ENCODE data around the gene CPA1. TPM values are rescaled to one million over a fixed set of nuclear protein-coding genes. Genes with fewer than 3 reads are reported as not detected.
A peak's percentile ranks its signal among the peaks of the same experiment; 100 is the strongest.

CPA1 gene
- total RNA-seq, 1 experiment from 2014 or later, result 0.23 TPM

DNA sequence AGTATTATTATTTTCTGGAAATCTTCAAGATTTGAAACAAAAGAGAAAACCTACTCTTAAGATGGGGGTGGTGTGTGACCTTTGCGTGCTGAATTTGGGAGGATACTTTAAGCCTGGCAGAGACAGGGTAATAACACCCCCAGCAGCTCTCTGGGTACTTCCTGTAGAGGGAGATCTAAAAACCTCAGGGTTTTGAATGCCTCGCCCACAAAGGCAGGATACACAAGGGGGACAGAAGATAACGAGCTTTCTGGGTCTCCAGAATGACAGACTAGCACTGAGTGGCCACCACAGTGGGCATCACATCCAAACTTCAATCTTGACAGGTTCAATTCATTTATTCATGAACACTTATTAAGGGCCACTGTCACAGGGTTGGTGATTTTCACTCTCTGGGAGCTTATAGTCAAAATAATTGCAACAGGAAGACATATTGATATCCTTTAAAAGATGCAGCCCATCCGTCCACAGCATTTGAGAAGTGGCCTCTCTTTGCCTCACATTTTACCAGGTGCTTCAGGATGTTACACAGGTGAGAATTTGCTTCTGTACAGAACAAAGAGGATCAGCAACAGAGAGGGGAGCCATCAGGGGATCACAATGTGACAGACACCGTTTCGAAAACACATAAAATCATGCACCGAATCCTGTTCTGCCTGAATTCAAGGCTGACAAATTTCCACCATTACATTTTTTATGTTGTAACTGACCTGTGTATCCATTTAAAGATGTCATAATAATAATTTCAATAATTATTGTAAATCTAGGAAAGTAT lies 14.3 kb downstream of the CPA1 start:
- DNase-seq (ENCODE audit: low read depth), result no peak

DNA sequence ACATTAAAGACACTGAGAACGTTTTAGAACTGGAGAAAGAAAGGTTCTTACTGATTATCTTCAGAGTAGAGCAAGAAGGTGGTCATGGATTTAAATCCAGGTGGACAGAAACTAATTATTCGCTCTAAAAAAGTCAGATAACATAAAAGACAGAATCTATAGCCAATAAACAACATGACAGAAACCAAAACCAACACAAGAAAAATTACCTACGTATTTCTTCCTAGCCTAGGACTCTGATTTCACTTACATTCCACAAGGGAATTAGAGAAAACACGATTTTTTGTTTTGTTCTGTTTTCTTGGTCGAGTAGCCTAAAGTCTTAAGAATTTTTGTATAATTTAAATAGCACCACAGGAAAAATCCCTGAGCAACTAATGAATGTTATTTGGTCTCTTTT lies 15.1 kb downstream of the CPA1 start:
- DNase-seq (ENCODE audit: low read depth), result no peak

DNA sequence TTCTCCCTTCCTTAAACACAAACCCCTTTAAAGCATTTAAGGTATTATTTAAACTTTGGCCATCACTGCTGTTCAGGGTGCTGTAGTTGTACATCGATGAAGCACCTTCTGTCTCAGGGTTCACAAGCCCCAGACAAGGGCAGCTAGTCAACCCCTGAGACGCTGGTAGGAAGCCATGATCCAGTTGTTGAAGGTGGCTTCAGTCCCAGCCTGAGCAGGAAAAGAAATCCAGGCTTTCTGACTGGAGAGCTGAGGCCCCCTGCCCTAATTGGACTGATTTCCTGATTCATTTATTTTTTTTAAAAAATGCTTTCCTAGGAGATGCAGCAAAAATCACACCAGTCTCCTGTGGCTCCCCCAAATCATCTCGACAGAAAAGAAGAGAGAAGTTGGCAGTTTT lies 15.8 kb downstream of the CPA1 start:
- DNase-seq (ENCODE audit: low read depth), result no peak

DNA sequence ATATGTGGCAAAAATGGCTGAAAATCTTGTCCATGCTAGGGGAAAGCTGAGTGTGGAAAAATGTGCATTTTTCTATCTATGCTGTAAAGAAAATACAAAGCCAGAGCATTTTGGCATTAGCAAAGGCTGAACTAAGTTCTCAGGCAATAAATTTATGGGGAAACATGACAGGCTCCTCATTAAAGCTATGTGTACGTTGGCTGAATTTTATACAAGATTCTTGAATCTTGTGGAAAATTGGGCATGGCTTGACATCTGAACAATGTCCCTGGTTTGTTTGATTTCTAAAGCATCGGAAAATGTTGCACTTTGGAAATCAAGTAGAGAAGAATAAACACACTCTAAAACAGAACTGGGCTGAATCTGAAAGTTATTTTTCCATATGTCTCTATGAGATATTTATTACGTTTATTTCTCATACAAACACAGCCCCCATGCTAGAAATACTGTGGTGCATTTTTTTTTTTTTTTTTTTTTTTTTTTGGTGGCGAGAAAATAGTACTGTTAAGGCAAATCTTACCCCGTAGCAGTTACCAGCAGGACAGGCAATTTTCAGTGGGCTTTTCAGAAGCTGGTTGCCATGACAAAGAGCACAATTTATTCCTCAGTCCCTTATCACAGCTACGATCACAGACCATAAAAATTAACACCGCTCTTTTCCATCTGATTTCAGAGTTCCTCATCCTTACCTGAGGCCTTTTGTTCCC lies 16.9 kb downstream of the CPA1 start:
- no peak for DNase-seq (ENCODE audit: low read depth)

DNA sequence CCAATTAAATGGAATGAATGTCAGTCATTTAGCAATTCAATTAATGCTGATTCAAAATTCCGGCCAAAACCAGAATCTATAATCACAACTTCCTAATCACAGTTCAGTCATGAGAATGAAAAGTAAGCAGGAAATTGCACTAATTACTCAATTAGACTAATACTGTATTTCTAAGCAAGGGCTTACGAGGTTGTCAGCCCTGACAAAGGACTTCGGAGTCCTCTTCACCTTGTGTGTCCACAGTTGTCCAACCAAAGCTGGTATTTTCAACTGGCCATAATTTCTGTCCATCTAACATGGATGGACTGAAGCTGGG lies 17.4 kb downstream of the CPA1 start:
- DNase-seq (ENCODE audit: low read depth), result no peak

DNA sequence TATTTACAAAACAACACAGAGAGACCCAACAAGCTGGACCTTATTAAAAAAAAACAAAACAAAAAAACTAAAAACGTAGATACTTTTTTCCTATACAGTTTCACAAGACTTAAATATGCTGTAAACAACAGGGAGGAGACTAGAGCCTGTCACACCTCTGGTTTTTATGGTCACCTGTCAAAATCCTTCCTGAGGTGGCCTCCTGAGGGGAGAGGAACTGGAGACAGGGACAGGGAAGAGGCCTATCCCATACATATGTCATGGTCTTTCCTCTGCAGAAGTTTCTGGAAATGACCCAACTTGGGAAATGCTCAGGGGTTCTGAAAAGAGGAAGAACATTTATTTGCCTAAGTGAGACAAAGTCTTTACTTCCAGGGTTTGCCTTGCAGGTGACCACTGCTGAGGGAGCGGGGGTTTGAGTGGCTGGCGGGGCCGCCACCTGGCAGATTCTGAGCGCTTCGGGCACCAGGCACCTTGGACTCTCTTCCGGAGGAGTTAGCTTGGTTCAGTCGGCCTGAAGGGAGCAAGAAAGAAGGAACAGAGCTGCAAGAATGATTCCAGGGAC lies 18.3 kb downstream of the CPA1 start:
- DNase-seq (ENCODE audit: low read depth), result no peak

DNA sequence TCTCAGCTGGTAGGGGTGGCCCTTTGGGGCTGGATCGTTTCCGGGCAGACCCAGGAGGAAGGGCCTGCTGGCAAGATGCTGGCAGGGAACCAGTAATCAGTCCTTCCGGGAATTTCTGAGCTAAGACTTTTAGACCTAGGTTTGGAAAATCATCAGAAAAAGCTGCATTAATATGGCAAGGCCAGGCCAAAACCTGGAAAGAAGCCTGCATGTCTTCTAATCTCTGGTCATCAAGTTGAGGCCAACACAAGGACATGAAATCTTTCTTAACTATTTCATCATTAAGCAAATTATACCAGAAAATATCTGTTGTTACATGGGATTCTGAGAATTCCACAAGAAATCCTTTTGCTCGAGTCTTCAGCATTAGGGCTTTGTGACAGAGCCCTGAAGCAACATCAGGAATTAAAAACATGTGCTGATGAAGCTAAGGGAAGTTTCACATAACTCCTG lies 19.9 kb downstream of the CPA1 start:
- no peak for DNase-seq (ENCODE audit: low read depth)

DNA sequence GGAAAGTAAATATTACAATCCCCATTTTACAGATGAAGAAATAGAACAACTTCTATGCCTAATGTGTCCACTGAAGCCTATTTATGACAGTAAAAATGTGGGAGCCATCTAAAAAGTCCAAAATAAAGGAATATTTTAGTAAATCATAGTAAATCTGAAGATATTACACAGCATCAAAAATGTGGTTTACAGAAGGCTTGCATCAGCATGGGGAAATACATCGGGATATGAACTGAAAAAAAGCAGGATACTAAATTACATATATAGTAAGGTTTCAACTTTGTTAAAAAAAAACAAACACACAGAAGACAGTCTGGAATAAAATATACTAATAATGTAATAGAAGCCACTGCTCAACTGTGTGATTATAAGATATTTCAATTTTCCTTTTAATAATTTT lies 20.8 kb downstream of the CPA1 start:
- DNase-seq (ENCODE audit: low read depth), result no peak

DNA sequence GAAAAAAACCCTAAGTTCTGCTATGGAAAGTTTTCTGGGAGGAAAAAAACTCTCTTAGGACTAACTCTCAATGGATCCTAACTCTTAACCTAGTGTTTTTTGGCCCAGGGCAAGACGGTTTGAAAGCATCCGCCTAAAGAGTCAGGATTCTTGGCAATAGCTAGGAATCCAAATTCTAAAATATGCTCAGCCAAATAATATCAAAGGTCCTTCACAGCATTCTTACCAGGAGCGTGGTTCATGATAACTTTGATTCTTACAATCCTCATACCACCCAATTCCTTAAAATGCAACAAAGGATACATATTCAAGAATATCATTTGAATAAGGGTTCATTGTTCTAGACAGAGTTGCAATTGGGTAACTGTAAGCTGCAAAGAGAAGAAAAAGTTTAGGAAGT lies 21.3 kb downstream of the CPA1 start:
- no peak for DNase-seq (ENCODE audit: low read depth)

DNA sequence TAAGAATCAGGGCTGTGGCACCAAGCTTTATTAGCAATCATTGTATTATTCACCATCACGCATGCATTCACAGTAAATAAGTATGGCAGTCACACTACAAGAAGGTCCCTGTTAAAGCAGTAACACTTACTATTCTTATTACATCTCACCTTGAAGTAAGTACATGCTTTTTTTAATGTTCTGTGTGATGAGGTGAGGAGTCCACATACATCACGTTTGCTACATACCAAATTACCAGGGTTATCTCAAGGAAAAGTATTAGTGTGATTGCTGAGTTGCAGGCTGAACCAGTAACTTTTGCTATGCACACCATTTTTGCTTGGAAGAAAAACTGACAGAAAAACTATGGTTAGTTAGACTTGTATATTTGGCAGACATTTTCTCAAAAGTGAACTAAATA lies 24.7 kb downstream of the CPA1 start:
- DNase-seq (ENCODE audit: low read depth), result no peak

DNA sequence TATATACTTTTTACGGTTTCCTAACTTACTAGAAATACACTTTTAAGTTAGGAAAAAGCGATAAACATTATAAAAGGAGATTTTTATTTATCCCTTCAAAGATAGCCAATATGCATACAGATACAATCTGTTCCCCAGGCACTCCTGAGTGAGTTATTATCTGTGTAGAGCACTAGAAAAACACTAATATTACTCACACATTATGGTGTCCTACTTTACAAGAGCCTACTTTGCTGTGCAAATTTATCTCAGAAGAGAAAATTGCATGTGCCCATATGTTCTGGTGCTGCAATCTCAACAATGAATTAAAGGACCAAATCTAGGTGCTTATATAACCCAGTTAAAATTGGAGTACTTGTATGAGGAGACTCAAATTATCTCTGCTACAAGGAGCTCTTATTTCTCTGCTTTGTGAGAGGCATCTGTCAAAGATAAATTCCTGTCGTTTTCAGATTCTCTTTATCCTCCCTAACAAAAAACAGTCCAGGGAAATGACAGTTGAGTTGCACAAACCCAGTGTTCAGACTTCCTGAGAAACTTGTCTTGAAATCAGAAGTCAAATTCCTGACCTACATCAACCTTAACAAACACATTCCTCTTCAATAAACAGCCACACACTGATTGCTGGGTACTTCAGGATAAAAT lies 28.9 kb downstream of the CPA1 start:
- no peak for DNase-seq (ENCODE audit: low read depth)

DNA sequence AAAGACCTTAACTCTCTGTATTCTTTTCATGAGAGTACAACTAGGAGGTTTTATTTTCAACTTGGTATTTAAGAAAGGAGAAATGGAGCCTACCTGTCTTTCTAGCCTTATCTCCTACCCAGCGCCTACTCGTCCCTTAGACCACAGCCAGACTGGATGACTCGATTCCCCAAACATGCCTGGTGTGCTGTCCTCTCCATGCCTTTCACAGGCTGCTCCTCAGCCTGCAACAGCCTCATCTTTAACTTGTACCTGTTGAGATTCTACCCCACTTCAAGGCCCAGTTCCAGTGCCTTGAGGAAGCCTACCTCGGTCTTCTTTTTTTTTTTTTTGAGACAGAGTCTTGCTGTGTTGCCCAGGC lies 29.4 kb downstream of the CPA1 start:
- no peak for DNase-seq (ENCODE audit: low read depth)

DNA sequence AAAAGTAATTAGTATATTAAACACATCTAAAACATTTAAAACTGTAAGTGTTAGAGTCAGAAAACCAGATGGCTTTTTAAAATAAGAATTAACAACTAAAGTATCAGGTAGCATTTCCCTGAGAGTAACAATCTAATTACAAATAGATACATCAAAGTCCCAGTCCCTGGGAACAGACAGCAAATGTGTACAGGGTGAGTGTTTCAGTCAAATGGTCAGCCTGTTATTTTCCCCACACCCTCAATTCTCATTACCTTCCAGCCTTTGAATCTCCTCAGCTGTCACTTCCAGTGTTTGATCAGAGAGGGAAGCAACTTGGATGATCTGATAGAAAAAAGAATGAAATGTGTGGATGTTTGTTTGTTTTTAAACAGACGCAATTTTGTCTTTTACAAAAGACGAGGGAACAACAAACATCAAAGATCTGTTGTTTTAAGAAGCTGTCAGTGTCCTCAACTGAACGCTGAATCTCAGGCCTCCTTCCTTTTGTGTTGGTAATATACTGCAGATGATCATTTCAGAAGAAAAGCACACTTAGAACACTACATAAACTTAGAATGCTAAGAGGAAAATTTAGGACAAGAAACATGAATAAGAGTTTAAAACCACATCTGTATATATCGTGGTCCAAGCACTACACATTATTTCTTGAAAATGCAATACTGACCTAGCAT lies 30.7 kb downstream of the CPA1 start:
- no peak for DNase-seq (ENCODE audit: low read depth)

DNA sequence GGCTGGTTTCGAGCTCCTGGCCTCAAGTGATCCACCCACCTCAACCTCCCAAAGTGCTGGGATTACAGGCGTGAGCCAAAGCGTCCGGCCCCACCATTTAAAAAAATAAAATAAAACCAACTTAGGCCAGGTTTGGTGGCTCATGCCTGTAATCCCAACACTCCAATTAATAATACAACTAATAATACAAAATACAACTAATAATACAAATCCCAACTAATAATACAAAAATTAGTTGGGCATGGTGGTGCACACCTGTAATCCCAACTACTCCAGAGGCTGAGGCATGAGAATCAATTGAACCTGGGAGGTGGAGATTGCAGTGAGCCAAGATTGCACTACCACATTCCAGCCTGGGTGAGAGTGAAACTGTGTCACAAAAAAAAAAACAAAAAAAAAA lies 32.9 kb downstream of the CPA1 start:
- no peak for DNase-seq (ENCODE audit: low read depth)

DNA sequence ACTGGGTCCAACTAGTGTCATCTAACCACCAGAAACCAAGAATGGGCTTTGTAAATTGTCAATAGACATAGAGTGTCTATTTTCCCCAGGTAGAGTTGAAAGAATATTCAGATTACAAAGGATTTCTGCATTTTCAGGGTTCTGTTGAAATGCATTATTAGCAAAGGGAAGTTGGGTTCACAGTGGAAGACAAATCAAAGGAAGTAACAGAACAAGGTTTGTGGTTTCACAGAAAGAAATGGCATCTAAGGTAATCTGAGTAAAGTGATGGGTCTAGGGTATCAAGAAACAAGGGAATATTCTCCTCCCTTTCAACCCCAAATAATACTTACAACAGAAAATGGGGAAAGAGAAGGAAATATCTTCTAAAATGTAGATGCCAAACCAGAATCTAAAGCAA lies 34.7 kb downstream of the CPA1 start:
- no peak for DNase-seq (ENCODE audit: low read depth)

DNA sequence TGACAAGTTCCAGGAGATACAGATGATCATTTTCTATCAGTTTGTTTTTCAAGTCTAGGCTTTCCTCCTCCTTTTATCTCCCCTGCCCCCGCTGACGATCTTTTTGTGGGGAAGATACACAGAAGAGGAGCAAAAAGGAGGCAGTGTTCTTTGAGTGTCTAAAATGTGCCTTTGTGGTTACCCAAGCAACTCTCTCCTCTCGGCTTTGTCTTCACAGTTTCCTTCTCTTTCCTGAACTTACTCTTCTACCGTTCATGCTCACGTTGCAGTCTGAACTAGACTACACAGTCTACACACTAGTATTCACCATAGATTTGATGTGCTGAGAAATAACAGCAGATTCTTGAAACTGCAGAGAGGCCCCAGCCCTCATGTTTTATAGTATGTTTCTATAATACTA lies 36.9 kb downstream of the CPA1 start:
- DNase-seq (ENCODE audit: low read depth), result no peak

DNA sequence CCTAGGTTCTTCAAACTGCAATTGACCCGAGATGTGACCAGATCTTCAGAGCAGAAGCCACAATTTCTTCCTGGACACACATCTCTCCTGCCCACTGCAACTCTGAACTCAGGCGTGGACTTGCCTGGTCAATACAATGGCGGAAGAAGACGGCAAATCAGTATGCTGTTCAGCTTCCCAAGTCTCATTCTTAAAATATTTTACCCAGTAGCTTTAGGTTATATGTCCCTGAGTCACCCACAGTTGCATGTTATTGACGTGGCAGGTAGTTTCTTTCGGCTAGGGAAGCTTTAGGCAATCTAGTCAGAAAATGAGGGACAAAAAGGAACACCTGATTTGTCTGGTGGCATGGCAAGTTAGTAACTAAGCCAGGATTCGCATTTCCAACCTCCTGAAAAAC lies 38.0 kb downstream of the CPA1 start:
- DNase-seq (ENCODE audit: low read depth), result no peak

DNA sequence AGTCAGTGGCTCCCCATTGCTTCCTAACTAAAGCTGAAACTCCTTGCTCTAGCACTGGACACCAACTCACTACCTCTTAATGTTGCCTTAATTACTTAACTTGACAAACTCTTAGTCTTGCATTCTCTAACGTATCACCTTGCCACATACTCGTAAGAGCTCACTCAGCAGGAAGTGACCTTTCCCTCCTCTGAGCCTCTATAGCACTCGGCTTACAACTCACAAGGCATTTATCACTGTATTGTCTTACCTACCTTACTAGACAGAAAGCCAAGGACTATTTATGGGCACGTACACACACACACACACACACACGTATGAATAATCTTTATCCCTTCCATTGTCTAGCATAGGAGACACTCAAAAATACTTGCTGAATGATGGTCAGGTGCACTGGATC lies 39.4 kb downstream of the CPA1 start:
- DNase-seq (ENCODE audit: low read depth), result no peak

DNA sequence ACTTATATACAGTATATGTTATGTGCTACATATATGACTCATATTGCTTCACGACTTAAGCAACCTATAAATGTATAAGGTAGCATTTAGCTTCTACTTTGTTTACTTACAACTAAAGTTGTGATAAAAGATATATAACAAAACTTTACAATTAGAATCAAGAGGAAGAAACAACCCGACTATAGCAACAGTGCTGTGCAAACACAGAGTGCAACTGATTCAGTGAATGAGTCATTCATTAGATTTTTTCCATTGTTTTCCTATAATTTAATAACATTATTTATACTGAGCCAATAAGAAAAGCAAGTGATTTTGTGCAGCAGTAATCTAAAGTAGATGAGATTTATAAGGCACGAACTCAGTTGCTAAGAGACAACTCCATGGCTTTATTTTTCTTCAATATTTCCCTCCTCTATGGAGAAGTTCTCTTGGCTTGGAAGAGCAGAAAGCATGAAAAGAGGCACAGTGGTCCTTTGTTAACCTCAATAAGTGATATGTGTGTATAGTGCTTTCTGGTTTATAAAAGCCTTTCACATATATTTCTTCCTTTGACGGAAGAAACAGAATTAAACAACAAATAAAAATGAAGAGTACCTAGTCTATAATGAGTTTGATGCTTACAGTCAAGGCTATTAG lies 40.8 kb downstream of the CPA1 start:
- DNase-seq (ENCODE audit: low read depth), result no peak

DNA sequence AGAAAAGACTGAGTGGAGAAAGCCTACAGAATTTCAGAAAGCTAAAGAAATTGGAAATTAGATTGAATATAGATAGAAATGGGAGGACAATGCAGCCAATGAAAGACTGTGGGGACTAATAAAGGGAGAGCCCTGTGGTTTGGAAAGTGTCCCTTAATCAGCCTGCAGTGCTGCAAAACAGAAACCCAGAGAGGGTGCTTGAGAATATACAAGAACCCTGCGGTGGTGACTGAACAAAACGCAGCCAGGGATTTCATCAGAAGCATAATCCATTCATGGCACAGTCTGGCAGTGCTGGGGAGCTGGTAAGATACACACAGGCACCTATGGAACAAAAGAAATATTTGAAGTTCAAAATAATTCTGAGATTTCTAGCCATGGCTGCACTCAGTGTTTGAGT lies 41.4 kb downstream of the CPA1 start:
- DNase-seq (ENCODE audit: low read depth), result peak; percentile 44

DNA sequence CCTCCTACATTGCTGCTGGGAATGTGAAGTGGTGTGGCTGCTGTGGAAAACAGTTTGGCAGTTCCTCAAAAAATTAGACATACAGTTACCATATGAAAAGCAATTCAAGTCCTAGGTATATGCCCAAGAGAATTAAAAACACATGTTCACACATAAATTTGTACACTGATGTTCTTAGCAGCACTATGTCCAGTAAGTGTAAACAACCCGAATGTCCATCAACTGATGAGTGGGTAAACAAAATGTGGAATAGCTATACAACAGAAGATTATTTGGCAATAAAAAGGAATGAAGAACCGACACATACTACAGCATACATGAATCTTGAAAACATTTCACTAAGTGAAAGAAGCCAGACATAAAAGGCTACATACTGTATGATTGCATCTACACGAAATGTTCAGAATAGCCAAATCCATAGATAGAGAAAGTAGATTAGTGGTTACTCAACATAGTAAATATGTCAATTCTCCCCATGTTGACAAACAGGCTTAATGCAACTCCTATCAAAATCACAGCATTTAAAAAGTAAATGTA lies 43.3 kb downstream of the CPA1 start:
- no peak for DNase-seq (ENCODE audit: low read depth)
